D721Med (cell line): Measurements from ENCODE around the gene EMSY.

Experiments
- DNase-seq: peaks from one replicate; pipeline ENCODE4 v3.0.0; 2011; ENCODE audit warnings: low spot score; ENCODE audit not compliant: insufficient read length
- FAIRE-seq: peaks from 2 replicates; lab custom pipeline; 2011; peaks lifted over from hg19 to GRCh38; lab: Jason Lieb, UNC
- CTCF ChIP-seq: IDR thresholded peaks from 2 replicates; pipeline ENCODE4 v1.5.1; 2012; ENCODE audit warnings: mild to moderate bottlenecking, control low read depth; ENCODE audit not compliant: insufficient read depth; ENCODE audit errors: missing control alignments

Gene EMSY

DNA sequence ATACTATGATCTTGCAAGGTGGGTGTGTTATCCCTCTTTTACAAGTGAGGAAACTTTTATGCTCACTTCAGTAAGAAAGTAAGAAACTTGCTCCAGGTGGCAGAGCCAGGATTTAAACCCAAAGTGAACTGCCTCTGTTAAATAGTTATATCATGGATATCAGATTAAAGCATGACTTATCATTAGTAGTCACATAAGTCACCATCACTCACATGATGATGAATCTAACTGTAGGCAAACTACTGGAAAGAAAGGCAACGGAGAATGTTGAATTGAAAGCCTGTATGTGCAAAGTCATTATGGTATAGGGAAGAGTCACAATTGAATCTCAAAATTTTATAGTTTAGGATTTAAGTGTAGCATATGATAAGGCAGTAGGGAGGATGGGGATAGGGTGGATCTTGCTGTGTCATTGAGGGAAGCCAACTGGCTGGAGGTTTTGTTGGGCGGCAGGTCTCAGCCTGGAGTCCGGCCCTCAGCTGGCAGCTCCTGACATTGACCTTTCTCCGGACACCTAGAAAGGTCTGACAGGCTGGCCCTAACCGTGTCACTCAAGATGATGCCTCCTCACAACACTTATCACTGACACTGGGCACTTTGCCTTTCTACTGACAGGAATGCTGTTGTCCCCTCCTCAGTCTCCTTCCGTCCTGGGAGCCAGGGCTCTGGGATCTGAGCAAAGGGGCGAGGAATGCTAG lies 98.3 kb downstream of the EMSY start:
- FAIRE-seq (no peak), DNase-seq (no peak)
- no peak for TF ChIP-seq CTCF

DNA sequence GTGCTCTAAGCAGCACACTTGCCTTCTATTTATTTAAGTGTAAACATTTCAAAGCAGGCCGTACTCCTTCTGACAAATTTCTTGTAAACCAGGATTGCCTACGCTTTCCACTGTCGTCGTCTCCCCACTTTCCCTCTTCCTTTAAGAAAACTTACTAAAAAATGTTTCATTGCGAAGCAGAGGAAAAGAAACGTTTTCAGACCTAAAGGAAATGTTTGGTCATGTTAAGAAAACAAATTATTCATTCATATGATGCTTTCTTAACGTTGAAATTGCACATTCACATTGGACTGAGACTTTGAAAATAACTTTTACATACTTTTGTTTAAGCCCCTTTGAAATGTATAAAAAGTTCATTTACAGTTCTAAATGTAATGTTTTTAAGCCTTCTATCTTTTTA lies 106.0 kb downstream of the EMSY start:
- DNase-seq (no peak), FAIRE-seq (no peak)
- TF ChIP-seq CTCF = no peak

GRCh38 chr11:76551400-76551799 lies 106.6 kb downstream of the EMSY start:
- DNase-seq (no peak), FAIRE-seq (no peak)
- no peak for TF ChIP-seq CTCF

- FAIRE-seq = no peak
- DNase-seq = no peak
- TF ChIP-seq CTCF = no peak
Observed at GRCh38 chr11:76552987-76553386, 108.2 kb downstream of the EMSY start.

DNA sequence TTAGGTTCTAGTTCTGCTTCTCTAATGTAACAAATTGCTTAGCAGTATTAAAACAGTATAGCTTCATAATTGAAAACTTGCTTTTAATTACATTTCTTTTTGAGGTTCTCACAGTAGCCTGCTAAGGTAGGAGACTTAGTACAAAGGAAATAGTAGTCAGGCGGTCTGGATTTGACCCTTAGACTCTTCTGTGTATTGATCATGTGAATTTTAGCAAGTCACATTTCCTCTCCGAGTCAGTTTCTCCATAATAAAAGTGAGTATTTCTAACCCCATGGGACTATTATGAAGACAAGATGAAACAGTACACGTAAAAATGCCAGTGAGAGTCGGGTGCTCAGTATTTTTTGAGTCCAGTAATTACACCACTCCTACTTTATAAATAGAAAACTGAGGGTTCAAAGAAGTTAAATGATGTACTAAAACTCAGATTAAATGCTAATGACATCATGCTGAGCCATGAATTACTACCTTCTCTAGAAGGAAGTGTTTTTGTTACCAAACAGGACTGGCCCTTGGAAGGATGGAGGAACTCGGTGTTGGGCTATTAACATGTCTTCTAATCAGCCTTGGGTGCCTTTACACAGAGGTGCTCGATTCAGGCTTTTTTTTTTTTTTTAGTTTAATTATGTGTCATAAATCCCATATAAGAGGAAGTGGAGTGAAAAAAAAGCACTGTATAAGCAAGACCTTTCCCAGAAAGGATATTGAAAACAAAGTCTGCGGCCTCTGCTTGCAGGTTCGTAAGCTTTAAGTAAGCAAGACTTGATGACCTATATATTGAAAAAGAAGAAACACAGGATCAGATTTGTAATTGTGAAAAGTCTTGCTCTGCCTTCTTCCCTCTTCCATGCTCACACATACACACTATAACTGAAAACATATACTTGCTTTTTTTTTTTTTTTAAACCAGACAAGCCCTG lies 109.0 kb downstream of the EMSY start:
- DNase-seq (no peak), FAIRE-seq (no peak)
- no peak for TF ChIP-seq CTCF

- no peak for DNase-seq
- TF ChIP-seq CTCF = no peak
- FAIRE-seq = no peak
Observed at GRCh38 chr11:76554767-76555166, 109.9 kb downstream of the EMSY start.
